GM18870 (cell line): ENCODE measurements around the gene CA5B.
"Not testable (repeated sequence)": the region's sequence is repeated elsewhere in the genome, so short reads cannot be mapped to it uniquely, and the experiment has no call there.

ENCODE experiments used
- ATAC-seq: cut with Tn5 transposase; IDR thresholded peaks from one replicate; pipeline ENCODE4 v1.9.1; 2021; ENCODE audit warnings: moderate library complexity; ENCODE audit not compliant: unreplicated experiment

The CA5B gene

DNA sequence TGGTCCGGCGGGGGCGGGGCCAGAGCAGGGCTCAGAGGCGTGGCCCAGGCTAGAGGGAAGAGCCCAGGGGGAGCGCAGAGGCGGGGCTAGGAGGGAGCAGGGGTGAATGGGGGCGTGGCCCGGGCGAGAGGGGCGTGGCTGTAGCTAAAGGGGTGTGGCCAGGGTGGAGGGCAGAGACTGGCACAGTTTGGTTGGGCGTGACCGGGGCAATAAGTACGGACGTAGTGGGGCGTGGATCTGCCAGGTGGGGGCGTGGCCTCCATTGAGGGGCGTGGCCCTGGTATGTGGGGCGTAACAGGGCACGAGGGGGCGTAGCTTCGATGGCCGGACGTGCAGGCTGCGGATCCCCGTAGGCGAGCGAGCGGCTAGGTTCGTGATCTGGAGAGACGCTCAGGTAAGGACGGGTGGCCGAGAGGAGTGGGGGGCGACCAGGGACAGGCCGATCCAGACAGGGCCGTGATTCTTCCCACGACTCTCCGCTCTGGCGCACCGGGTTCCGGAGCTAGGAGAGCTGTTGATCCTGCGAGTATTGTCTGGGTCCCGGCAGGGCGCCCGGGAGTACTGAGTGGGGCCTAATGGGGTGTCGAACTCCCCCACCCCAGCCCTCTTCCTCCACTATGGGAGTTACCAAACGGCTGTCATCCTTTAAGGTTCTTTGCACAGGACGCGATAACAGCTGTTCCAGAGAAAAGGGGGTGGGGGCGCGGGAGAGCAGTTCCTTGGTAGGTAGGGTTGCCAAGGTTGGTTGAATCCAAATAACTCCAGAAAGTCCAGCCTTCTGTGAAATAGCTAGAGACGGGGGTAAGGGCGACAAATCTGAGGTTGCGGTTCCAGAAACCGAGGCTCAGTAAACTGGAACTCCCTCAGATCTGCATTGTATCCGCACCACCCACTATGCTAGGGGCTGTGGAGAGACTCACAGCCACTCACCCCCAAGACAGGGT, at the start of gene CA5B:
CA5B (plus strand) TSS at position 312 of the 944 bp plus-strand sequence. CDS start 11,754 bp downstream, outside the sequence.
- peak; percentile 92 for ATAC-seq

DNA sequence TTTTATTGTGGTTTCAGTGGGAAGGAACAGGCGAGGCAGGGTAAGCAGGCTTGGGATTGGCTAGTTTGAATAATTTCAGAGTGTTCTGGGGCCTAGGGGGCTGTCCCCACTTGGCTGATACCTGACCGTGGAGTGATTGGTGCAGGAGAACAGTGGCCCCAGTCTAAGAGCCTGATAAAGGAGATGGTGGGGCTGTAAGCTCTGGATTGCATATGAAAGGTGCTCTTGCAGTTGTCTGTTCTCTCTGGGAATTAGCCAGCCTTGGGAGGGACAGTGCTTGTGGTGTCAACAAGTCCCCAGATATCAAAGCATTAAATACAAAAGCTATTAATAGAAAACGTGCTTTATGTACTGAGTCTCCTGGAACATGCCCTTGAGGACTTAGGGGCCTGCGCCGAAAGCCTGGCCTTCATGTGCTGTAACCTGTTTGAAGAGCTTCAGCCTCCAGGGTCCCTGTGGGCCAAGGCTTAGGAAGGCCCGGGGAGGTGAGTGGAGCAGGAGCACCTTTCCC, 43.1 kb upstream of the CA5B start:
- no peak for ATAC-seq

DNA sequence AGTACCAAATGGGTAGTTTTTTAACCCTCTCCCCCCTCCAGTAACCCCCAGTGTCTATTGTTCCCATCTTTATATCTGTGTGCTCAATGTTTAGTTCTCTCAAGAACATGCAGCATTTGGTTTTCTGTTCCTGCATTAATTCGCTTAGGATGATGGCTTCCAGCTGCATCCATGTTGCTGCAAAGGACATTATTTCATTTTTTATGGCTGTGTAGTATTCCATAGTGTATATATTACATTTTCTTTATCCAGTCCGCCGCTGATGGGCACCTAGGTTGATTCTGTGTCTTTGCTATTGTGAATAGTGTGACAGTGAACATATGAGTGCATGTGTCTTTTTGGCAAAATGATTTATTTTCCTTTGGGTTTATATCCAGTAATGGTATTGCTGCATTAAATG, 41.6 kb upstream of the CA5B start:
- no peak for ATAC-seq

DNA sequence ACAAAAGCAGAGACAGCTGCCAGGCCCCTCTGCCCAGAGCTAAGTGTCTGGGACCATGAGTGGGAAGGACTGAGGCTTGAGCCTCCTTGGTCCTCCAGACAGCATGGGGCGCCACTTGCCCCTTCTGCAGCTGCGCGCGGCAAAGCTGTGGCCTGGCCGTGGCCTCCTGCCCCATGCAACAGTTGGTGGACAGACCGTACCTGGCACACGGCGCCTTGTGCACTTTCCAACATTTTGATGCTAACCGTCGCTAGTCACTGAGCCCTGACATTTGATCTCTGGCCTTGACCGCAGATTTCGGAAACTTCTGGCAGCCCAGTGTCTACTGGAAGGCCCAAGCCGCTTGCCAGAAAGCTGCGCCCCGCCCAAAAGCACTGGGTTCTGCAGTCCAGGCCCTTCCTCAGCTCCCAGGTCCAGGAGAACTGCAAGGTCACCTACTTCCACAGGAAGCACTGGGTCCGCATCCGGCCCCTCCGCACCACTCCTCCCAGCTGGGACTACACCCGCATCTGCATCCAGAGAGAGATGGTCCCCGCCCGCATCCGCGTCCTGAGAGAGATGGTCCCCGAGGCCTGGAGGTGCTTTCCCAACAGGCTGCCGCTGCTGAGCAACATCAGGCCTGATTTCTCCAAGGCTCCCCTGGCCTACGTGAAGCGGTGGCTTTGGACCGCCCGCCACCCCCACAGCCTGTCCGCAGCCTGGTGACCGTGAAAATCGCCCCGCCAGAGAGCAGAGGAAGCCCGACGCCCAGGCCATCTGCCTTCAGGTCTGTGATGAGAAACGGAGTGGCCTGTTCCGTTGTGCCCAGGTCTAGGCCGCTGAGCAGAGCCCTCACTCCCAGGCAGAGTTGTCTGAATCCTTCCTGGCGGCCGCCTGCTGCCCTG, 35.3 kb upstream of the CA5B start:
- ATAC-seq, result no peak

- ATAC-seq, result not testable (repeated sequence)
Observed at GRCh38 chrX:15703809-15704208, 34.3 kb upstream of the CA5B start.

DNA sequence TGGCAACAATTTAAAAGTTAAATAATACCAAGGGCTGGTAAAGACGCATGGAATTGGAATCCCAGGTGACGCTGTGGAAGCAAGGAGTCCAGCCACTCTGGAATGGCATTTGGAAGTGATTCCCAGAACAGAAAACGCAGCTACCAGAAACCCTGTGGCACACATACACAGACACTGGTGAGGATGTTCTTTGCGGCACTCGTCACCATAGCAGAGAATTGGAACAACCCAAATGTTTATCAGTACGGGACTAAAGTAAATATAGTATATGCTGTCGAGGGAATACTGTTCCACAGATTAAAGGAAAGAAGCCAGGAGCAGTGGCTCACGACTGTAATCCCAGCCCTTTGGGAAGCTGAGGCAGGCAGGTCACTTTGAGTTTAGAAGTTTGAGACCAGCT, 33.8 kb upstream of the CA5B start:
- ATAC-seq, result not testable (repeated sequence)

- no peak for ATAC-seq
Observed at GRCh38 chrX:15714529-15714928, 23.5 kb upstream of the CA5B start.

DNA sequence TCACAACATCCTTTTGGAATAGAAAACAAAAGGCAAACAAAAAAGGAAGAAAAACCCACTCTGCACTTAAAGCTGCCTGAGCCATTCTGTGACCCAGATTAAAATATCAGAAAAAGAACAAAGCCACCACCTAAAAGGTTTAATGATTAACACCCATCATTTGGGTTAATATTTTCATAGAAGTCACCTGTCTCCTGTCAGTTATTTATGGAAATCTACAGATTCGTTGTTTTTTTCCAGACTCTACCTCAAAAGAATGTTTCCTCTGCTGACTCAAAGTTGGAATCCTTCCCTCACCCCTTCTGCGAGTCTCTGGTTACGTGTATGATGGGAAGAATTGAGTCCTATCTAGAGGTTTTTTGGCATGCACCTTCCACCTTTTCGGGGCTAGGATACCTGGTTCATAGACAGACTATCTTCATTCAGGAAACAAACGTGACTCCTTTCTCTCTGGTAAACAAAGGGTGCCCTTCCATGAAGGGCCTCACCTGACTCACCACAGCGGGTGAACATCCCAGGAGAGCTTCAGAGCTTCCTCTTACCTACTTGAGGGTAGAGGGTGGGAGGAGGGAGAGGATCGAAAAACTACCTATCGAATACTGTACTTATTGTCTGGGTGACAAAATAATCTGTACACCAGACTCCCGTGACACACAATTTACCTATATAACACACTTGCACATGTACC, 19.6 kb upstream of the CA5B start:
- ATAC-seq, result no peak

DNA sequence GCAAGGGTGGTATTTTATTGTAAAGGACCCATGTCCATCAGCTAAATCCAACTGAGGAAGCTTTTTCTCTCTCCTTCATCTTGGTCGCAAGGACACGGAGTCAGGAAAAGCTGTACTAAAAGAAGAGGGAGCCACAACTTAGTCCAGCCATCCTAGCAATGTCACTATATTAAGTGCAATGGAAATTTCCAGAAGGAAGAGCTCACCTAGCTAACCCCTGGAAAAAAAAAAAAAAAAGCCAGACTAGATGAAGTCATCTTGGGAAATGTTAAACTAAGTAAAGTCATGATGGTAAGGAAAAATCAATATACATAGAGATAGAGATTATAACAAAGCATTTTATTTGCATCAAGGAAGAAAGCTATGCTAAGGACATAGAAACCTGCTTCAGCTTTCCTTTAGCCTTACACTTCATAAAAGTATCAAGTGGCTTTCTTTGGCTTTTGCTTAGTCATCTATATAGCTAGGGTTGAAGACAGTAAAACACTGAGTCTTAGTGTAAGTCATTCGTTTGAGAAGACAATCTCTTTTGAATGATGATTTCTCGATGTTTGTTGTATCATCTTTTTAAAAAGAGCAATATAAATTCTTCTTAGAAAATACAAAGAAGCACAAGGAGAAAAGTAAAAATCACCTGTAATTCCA, 18.6 kb upstream of the CA5B start:
- no peak for ATAC-seq

GRCh38 chrX:15721911-15722310, 16.2 kb upstream of the CA5B start:
- no peak for ATAC-seq

GRCh38 chrX:15723887-15724517, 14.1 kb upstream of the CA5B start:
- ATAC-seq, result no peak

GRCh38 chrX:15724911-15725310, 13.2 kb upstream of the CA5B start:
- ATAC-seq, result no peak

DNA sequence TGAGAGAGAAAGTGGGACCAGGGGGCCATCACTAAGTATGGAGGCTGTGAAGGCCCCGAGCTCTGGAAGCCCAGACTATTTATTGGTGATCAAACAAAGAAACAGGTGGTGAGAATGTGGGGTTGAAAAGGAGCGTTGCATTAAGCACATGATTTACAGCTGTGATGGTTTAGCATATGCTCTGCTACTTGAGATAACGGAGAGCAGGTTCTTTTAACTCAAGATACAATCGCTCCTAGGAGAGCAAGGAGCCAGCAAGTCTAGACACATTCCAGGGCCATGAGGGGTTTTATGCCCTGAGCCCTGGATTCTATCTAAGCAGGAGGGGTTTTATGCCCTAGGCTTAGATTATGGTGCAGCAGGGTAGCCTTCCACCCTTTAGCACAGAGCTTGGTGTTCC, 6.7 kb upstream of the CA5B start:
- ATAC-seq, result not testable (repeated sequence)

DNA sequence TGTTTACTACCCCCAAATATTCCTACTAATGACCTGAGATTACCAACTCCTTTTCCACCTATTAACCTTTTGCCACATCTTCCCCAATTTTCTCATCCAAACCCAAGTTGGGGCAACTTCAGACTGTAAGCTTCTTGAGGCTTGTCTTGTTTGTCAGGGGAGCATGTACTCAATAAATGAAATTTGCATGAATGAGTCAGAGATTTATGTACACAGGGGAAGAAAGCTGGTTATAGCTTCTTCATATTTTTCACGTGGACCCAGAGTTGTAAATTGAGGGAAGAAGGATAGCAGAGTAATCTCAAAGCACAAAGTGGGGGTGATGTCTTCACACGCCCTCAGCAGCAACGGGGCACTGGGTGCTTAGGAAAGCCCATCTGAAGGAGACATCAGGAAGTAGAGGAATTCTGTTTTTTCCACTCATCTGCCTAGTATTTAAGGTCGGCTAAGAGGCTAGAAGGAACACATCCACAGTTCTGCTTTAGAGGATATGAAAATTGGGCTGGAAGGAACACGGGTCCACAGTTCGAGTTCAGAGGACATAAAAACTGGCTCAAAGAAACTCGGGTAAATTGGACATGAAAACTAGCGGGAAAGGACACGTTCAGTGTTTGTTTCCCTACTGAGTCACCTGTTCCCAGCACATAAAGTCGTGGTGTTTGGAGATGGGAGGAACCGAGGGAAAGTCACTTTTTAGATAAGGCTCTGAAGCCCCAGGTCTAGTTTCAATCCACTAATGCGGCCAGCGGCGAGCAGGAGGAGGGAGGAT, 696 bp upstream of the CA5B start:
- no peak for ATAC-seq

- ATAC-seq, result no peak
Observed at GRCh38 chrX:15739886-15740285, 1.8 kb downstream of the CA5B start.

- no peak for ATAC-seq
Observed at GRCh38 chrX:15744181-15744867, 6.3 kb downstream of the CA5B start.

DNA sequence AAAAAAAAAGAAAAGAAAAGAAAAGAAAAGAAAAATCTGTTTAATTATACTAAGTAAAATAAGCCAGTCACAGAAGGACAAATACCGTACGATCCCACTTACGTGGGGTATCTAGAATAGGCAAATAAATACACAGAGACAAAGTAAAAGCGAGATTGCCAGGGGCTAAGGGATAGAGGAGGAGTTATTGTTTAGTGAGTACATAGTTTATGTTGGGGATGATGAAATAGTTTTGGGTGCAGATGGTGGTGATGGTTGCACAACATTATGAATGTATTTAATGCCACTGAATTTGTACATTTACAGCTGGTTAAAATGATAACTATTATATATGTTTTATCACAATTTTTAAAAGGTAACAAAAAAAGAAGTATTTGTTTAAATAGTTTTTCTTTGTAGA, 7.1 kb downstream of the CA5B start:
- no peak for ATAC-seq

DNA sequence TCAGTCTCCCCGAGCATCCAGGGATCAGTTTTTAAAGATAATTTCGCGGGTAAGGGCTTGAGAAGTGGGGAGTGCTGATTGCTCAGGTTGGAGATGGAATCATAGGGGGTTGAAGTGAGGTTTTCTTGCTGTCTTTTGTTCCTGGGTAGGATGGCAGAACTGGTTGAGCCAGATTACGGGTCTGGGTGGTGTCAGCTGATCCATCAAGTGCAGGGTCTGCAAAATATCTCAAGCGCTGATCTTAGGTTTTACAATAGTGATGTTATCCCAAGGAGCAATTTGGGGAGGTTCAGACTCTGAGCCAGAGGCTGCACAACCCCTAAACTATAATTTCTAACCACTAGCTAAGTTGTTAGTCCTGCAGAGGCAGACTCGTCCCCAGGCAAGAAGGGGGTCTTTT, 8.6 kb downstream of the CA5B start:
- not testable (repeated sequence) for ATAC-seq
